PC-9 (cell line): ENCODE measurements around the gene NUDT2. TPM values are rescaled to one million over a fixed set of nuclear protein-coding genes. Genes with fewer than 3 reads are reported as not detected.
"Not testable (repeated sequence)": the region's sequence is repeated elsewhere in the genome, so short reads cannot be mapped to it uniquely, and the experiment has no call there.

Source experiments
- BruUV-seq: library from RNA; stranded (reverse); fragments of 400-500 nt; replicated peaks from 2 replicates; lab custom pipeline; 2021; lab: Mats Ljungman, UMichigan
- CTCF ChIA-PET: fragments of 300-600 bp; sonication (Branson Sonifier 250); formaldehyde crosslinking; loops from one replicate; lab custom pipeline; 2022; ENCODE audit warnings: antibody characterized with exemption; lab: Charles Lee
- POLR2A ChIA-PET: fragments of 300-600 bp; sonication (Branson Sonifier 250); formaldehyde crosslinking; loops from one replicate; lab custom pipeline; 2022; ENCODE audit warnings: antibody characterized with exemption; ENCODE audit not compliant: unreplicated experiment; lab: Charles Lee
- DNase-seq, 2 experiments: peaks; one replicate each; pipeline versions ENCODE4 v3.0.0 to v3.0.0-alpha.2; 2015 to 2022; ENCODE audit warnings: mixed read lengths in 1 of 2
- H2AFZ ChIP-seq: fragments of 200-600 bp; sonication (generic); 2 replicates; pipeline ENCODE4 v1.8.1; 2017; ENCODE audit warnings: antibody characterized with exemption
- H3F3A ChIP-seq: fragments of 200-600 bp; sonication (generic); 2 replicates; pipeline ENCODE4 v1.8.1; 2017; ENCODE audit warnings: antibody characterized with exemption, mild to moderate bottlenecking, low read depth; ENCODE audit not compliant: insufficient read depth
- H3K27ac ChIP-seq: fragments of 200-600 bp; sonication (generic); 2 replicates; pipeline ENCODE4 v1.6.1; 2016; ENCODE audit warnings: mixed run types
- H3K27me3 ChIP-seq: fragments of 200-600 bp; sonication (generic); 2 replicates; pipeline ENCODE4 v1.6.1; 2016; ENCODE audit warnings: low read depth, mixed run types; ENCODE audit not compliant: insufficient read depth
- H3K36me3 ChIP-seq: fragments of 200-600 bp; sonication (generic); 2 replicates; pipeline ENCODE4 v1.6.1; 2016; ENCODE audit warnings: low read depth, mixed run types
- H3K4me1 ChIP-seq: fragments of 200-600 bp; sonication (generic); replicated peaks from 2 replicates; pipeline ENCODE4 v1.6.1; 2016; ENCODE audit warnings: mixed run types; ENCODE audit not compliant: insufficient read depth
- H3K4me2 ChIP-seq: fragments of 200-600 bp; sonication (generic); 2 replicates; pipeline ENCODE4 v1.6.1; 2017; ENCODE audit warnings: mixed run types
- H3K4me3 ChIP-seq: fragments of 200-600 bp; sonication (generic); 2 replicates; pipeline ENCODE4 v1.6.1; 2016; ENCODE audit warnings: mixed run types
- H3K79me2 ChIP-seq: fragments of 200-600 bp; sonication (generic); 2 replicates; pipeline ENCODE4 v1.6.1; 2017; ENCODE audit warnings: low read depth, mixed run types
- H3K9me2 ChIP-seq: fragments of 200-600 bp; sonication (generic); 2 replicates; pipeline ENCODE4 v1.8.1; 2017; ENCODE audit warnings: mild to moderate bottlenecking; ENCODE audit not compliant: insufficient read depth
- H3K9me3 ChIP-seq: fragments of 200-600 bp; sonication (generic); 2 replicates; pipeline ENCODE4 v1.8.1; 2016; ENCODE audit warnings: low read depth; ENCODE audit not compliant: insufficient read depth
- H4K20me1 ChIP-seq: fragments of 200-600 bp; sonication (generic); 2 replicates; pipeline ENCODE4 v1.8.1; 2017; ENCODE audit not compliant: insufficient read depth
- CTCF ChIP-seq: fragments of 200-600 bp; sonication (generic); conservative IDR thresholded peaks from 2 replicates; pipeline ENCODE4 v1.6.1; 2017; ENCODE audit warnings: mixed run types, antibody characterized with exemption, mild to moderate bottlenecking, moderate library complexity
- EZH2 ChIP-seq: fragments of 200-600 bp; sonication (generic); IDR thresholded peaks from 2 replicates; pipeline ENCODE4 v1.8.0; 2017; ENCODE audit warnings: antibody characterized with exemption, low read depth
- intact Hi-C: fragments of 100-400 bp; cut with micrococcal nuclease; formaldehyde crosslinking; loops from one replicate; pipeline ENCODE4 v1.10.0; 2022; ENCODE audit not compliant: unreplicated experiment
- total RNA-seq: library from RNA; stranded (reverse); gene quantifications from 2 replicates; pipeline ENCODE4 v1.2.3, GENCODE V29; 2021

The NUDT2 gene
- total RNA-seq, 1 experiment from 2014 or later, result 31.3 TPM

GRCh38 chr9:34334916-34335315, 5.5 kb downstream of the NUDT2 start:
- Histone ChIP-seq H3K4me3 (no peak overlapping the region), H4K20me1 (no peaks in the 10 kb centered on the region), H3K4me1 (peaks cover 4% of the 10 kb centered on the region; the same call in 1 of the 2 replicates), H3K27ac (no peak overlapping the region), H3K79me2 (peaks cover 8% of the 10 kb centered on the region), H3K4me2 (no peak overlapping the region), H3K36me3 (no peaks in the 10 kb centered on the region), H3K9me2 (no peaks in the 10 kb centered on the region), H3F3A (no peaks in the 10 kb centered on the region), H2AFZ (no peak overlapping the region), H3K27me3 (no peaks in the 10 kb centered on the region), H3K9me3 (no peaks in the 10 kb centered on the region)
- CTCF ChIA-PET, result no interaction called here
- intact Hi-C loops, result loop anchor here (5.0 kb wide), 1 partner anchor 212 kb away; no protein-coding TSS in a partner anchor
- no peak for DNase-seq
- TF ChIP-seq EZH2 (no peak), CTCF (no peak)
- POLR2A ChIA-PET, result interaction anchor here (0.8 kb wide), 1 partner anchor 124 kb away, joined by 5 read pairs; the partner anchor contains the start of genes DNAI1 and FAM219A
- BruUV-seq, result no TSS peak

GRCh38 chr9:34335376-34335775, 6.0 kb downstream of the NUDT2 start:
- Histone ChIP-seq H3K9me3 (no peaks in the 10 kb centered on the region), H3K27ac (no peak overlapping the region), H3K4me2 (no peak overlapping the region), H2AFZ (no peak overlapping the region), H3K36me3 (no peaks in the 10 kb centered on the region), H3K79me2 (peaks cover 5% of the 10 kb centered on the region), H3K27me3 (no peaks in the 10 kb centered on the region), H3K9me2 (no peaks in the 10 kb centered on the region), H4K20me1 (no peaks in the 10 kb centered on the region), H3K4me1 (peaks cover 4% of the 10 kb centered on the region; the same call in 1 of the 2 replicates), H3K4me3 (no peak overlapping the region), H3F3A (no peaks in the 10 kb centered on the region)
- TF ChIP-seq EZH2, result no peak
- TF ChIP-seq CTCF, result no peak
- intact Hi-C loops, result no loop called here
- BruUV-seq, result no TSS peak
- DNase-seq, result no peak
- CTCF ChIA-PET, result no interaction called here
- POLR2A ChIA-PET, result interaction anchor here (0.8 kb wide), 1 partner anchor 123 kb away, joined by 5 read pairs; the partner anchor contains the start of genes DNAI1 and FAM219A

- CTCF ChIA-PET, result no interaction called here
These were observed 8.0 kb downstream of the NUDT2 start for GRCh38 chr9:34337403-34337802.

GRCh38 chr9:34338079-34338478, 8.7 kb downstream of the NUDT2 start:
- CTCF ChIA-PET, H3K4me1 ChIP-seq, H3K4me3 ChIP-seq, H3K9me3 ChIP-seq, H3K27ac ChIP-seq, H3K79me2 ChIP-seq, H3F3A ChIP-seq, BruUV-seq, DNase-seq, H3K27me3 ChIP-seq, H3K9me2 ChIP-seq, intact Hi-C loops, H2AFZ ChIP-seq, H3K4me2 ChIP-seq, POLR2A ChIA-PET, H4K20me1 ChIP-seq, H3K36me3 ChIP-seq: not testable (repeated sequence)

More at GRCh38 chr9:34337403-34337802, 8.0 kb downstream of the NUDT2 start:
- no peak for DNase-seq
- Histone ChIP-seq H3K27ac (no peak overlapping the region), H3K9me3 (no peaks in the 10 kb centered on the region), H3K36me3 (no peaks in the 10 kb centered on the region), H4K20me1 (no peaks in the 10 kb centered on the region), H3K4me2 (no peak overlapping the region), H3F3A (no peaks in the 10 kb centered on the region), H3K4me3 (no peak overlapping the region), H3K4me1 (peaks cover 4% of the 10 kb centered on the region; the same call in 1 of the 2 replicates), H3K27me3 (no peaks in the 10 kb centered on the region), H3K9me2 (no peaks in the 10 kb centered on the region), H3K79me2 (no peaks in the 10 kb centered on the region), H2AFZ (no peak overlapping the region)
- POLR2A ChIA-PET, result no interaction called here
- intact Hi-C loops, result no loop called here
- no TSS peak for BruUV-seq
- no peak; the same call in 1 of the 2 replicates for TF ChIP-seq CTCF
